Lung (tissue), 12 donors: ENCODE results near the gene FDPS. TPM values are rescaled to one million over a fixed set of nuclear protein-coding genes. Genes with fewer than 3 reads are reported as not detected.
"Not testable (repeated sequence)": the region's sequence is repeated elsewhere in the genome, so short reads cannot be mapped to it uniquely, and the experiment has no call there.

Experiments used
- ATAC-seq: fragments of 200-7000 bp; cut with Tn5 transposase; one replicate; pipeline ENCODE4 v1.9.1; 2020; ENCODE audit warnings: moderate number of reproducible peaks; ENCODE audit not compliant: insufficient read depth, low FRiP score
- DNase-seq, 3 donors: peaks; one replicate each; pipeline ENCODE4 v3.0.0-alpha.2; 2013 to 2017
- H3K27ac ChIP-seq, 2 donors: one replicate each; pipeline ENCODE4 v1.5.1; 2013; ENCODE audit warnings: mild to moderate bottlenecking in 2 of 2, moderate library complexity in 2 of 2, control low read depth in 1 of 2, inconsistent platforms in 1 of 2, low read depth in 1 of 2, low read length in 1 of 2
- H3K27me3 ChIP-seq, 3 donors: one replicate each; pipeline ENCODE4 v1.5.1; 2013; ENCODE audit warnings: low read length in 2 of 3; ENCODE audit not compliant: control insufficient read depth in 3 of 3, insufficient read depth in 3 of 3
- H3K36me3 ChIP-seq, 4 donors: one replicate each; pipeline ENCODE4 v1.5.1; 2013; ENCODE audit warnings: low read length in 4 of 4, mild to moderate bottlenecking in 1 of 4, moderate library complexity in 1 of 4; ENCODE audit not compliant: control insufficient read depth in 4 of 4, insufficient read depth in 4 of 4
- H3K4me1 ChIP-seq, 5 donors: one replicate each; pipeline ENCODE4 v1.5.1; 2013; ENCODE audit warnings: low read length in 5 of 5, mild to moderate bottlenecking in 2 of 5, moderate library complexity in 1 of 5; ENCODE audit not compliant: control insufficient read depth in 5 of 5, insufficient read depth in 5 of 5
- H3K4me3 ChIP-seq: one replicate; pipeline ENCODE4 v1.5.1; 2013; ENCODE audit warnings: mild to moderate bottlenecking, control low read depth, moderate library complexity
- H3K9ac ChIP-seq, 2 donors: one replicate each; pipeline ENCODE4 v1.5.1; 2013; ENCODE audit warnings: low read length in 2 of 2, control low read depth in 1 of 2; ENCODE audit not compliant: insufficient read depth in 1 of 2
- H3K9me3 ChIP-seq, 4 donors: one replicate each; pipeline ENCODE4 v1.5.1; 2013; ENCODE audit warnings: low read length in 3 of 4, mild to moderate bottlenecking in 1 of 4, moderate library complexity in 1 of 4; ENCODE audit not compliant: control insufficient read depth in 4 of 4, insufficient read depth in 3 of 4
- CTCF ChIP-seq: IDR thresholded peaks from 2 replicates; pipeline ENCODE4 v1.5.1; 2012; ENCODE audit warnings: mild to moderate bottlenecking; ENCODE audit errors: control extremely low read depth, extremely low read depth
- WGBS, 2 donors: extraction: QIAGEN DNeasy Blood & Tissue Kit; methylation state at CpG; one replicate each; pipeline ENCODE4 v1.1.7; 2013; 5-methylcytosine and 5-hydroxymethylcytosine counted together
- polyA plus RNA-seq, 2 donors: library from polyadenylated mRNA; stranded (reverse); fragments of 200-250 nt; gene quantifications; one replicate each; pipeline ENCODE4 v1.2.1, GENCODE V29; 2013
- total RNA-seq, 2 donors: library from RNA; depleted of rRNA in 1 of 2; stranded (reverse); fragments of >200 nt in 1 of 2; gene quantifications; one replicate each; pipeline ENCODE4 v1.2.1, GENCODE V29; 2014 to 2021
- donor health status: control.
- donor health status: control.
- donor health status: Bipolar disorder and iron deficiency.
- donor health status: healthy.
- donor health status: DM: yes; HTN: yes; CAD: no.

Gene FDPS
- total and polyA plus RNA-seq, 4 donors = 193 to 385 (median 308) TPM

DNA sequence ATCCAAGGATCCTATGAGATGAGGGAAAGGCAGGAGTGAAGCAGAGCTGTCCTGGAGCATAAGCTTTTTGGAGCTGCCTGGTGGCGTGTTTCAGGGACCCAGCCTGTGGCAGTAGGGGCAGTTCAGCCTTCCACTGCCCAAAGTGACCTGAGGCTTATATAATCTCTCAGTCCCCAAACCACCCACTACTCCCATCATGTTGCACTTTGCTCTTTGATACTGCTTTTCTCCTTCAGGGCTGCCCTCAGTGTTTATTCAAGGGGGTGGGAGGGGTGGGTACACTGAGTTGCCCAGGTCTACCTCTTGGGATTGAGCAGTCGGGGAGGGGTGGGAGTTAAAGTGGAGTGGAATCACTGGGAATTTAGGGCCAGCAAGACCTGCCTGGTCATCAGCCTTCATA, 22.1 kb upstream of the FDPS start:
- no peak for ATAC-seq
- Histone ChIP-seq H3K4me1 (no peaks in the 10 kb centered on the region), H3K4me3 (no peak overlapping the region), H3K27me3 (no peaks in the 10 kb centered on the region), H3K36me3 (peaks cover 0 to 7% (median under 1%) of the 10 kb centered on the region in 4 donors), H3K9ac (no peak overlapping the region), H3K27ac (no peak overlapping the region), H3K9me3 (no peaks in the 10 kb centered on the region)
- DNase-seq = no peak
- WGBS, 2 donors = 96 to 100% methylated on average over 2 of the region's 2 CpGs
- TF ChIP-seq CTCF = no peak

DNA sequence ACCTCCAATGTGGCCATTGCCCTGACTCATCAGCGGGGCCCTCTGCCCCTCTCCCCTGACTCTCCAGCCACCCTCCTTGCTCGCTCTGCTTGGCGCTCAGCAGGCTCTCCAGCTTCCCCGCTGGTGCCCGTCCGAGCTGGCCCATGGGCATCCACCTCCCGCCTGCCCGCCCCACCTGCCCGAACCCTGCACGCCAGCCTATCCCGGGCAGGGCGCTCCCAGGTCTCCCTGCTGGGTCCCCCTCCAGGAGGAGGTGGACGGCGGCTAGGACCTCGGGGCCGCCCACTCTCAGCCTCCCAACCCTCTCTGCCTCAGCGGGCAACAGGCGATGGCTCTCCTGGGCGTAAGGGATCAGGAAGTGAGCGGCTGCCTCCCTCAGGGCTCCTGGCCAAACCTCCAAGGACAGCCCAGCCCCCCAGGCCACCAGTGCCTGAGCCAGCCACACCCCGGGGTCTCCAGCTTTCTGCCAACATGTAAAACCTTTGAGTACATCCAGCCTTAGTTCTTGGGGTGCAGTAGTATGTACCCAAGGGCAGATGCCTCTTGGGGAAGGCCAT, 20.6 kb upstream of the FDPS start:
- WGBS, 2 donors = 93% methylated on average over 21 of the region's 21 CpGs

GRCh38 chr1:155291006-155291405, 17.7 kb upstream of the FDPS start:
- H3K27me3 ChIP-seq = peaks cover 0 to 32% (median 20%) of the 10 kb centered on the region in 3 donors
- not testable (repeated sequence) for H3K9me3 ChIP-seq, H3K9ac ChIP-seq, H3K4me3 ChIP-seq, H3K36me3 ChIP-seq, H3K4me1 ChIP-seq, ATAC-seq, DNase-seq, H3K27ac ChIP-seq
- 89 to 91% methylated on average over 10 of the region's 10 CpGs for WGBS, 2 donors

More for the DNA sequence above, 20.6 kb upstream of the FDPS start:
- ATAC-seq = no peak
- peaks cover 0 to 4% (median 0%) of the 10 kb centered on the region in 3 donors for H3K27me3 ChIP-seq
- H3K9ac ChIP-seq = no peak overlapping the region
- no peak overlapping the region for H3K4me3 ChIP-seq
- H3K36me3 ChIP-seq = peaks cover 0 to 3% (median under 1%) of the 10 kb centered on the region in 4 donors
- H3K4me1 ChIP-seq = no peaks in the 10 kb centered on the region
- no peak overlapping the region for H3K27ac ChIP-seq
- H3K9me3 ChIP-seq = no peaks in the 10 kb centered on the region
- no peak for DNase-seq
- no peak for TF ChIP-seq CTCF

DNA sequence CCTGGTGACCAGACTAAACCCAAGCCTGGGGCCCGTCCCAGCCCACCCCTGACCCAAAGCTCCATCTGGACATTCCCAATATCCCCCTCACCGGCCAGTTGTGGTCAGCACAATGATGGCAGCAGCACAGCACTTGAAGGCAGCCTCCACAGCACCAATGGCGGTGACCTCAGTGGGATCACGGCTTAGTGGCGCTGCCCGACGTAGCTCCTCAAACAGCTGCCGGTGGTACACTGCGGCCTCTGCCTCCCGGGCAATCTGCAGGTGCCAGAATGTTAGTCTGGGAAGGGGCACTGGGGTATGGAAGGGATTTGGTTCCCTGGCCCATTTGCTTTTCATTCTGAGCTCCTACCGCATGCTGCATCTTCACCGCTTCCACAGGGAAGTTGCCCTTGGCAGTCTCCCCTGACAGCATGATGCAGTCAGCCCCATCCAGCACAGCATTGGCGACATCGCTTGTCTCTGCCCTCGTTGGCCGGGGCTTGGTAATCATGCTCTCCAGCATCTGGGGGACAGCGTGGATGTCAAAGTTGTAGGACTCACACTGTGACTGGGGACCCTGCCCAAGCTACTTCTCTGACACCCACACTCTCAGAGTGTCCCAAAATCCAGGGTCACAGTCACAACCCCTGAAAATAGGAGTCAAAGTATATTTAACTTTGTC, 15.4 kb upstream of the FDPS start:
- ATAC-seq = no peak
- Histone ChIP-seq H3K36me3 (peaks cover 0 to 2% (median 0%) of the 10 kb centered on the region in 4 donors), H3K9me3 (peaks cover 0 to 2% (median 0%) of the 10 kb centered on the region in 4 donors), H3K4me1 (peaks cover 0 to 6% (median 0%) of the 10 kb centered on the region in 5 donors), H3K27me3 (peaks cover 0 to 50% (median 35%) of the 10 kb centered on the region in 3 donors), H3K27ac (no peak overlapping the region), H3K4me3 (no peak overlapping the region), H3K9ac (no peak overlapping the region)
- no peak for TF ChIP-seq CTCF
- 86 to 90% methylated on average over 17 of the region's 17 CpGs for WGBS, 2 donors
- DNase-seq = no peak
